ENCODE measurements around the gene ENO3.

The ENO3 gene

DNA sequence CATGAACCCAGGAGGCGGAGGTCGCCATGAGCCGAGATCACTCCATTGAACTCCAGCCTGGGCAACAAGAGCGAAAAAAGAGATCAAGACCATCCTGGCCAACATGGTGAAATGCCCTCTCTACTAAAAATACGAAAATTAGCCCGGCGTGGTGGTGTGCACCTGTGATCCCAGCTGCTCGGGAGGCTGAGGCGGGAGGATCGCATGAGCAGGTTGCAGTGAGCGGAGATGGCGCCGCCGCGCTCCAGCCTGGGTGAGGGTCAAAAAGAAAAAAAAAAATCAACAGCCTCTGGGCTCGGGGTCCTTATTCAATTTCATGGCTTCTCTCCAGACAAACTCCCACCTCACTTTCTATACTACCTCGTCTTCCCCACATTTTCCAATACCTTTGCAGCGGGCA is 22.0 kb upstream of the ENO3 start:
- no peak overlapping the region for H3K9ac ChIP-seq (ENCODE audit: low read depth, low read length)
- H3K36me3 ChIP-seq (ENCODE audit: insufficient read depth, low read length): no peaks in the 10 kb centered on the region; the same call in 1 of the 2 replicates
- no peaks in the 10 kb centered on the region for H3K4me1 ChIP-seq (ENCODE audit: insufficient read depth, low read length)
- no peaks in the 10 kb centered on the region for H3K9me3 ChIP-seq (ENCODE audit: control insufficient read depth, insufficient read depth, low read length)

DNA sequence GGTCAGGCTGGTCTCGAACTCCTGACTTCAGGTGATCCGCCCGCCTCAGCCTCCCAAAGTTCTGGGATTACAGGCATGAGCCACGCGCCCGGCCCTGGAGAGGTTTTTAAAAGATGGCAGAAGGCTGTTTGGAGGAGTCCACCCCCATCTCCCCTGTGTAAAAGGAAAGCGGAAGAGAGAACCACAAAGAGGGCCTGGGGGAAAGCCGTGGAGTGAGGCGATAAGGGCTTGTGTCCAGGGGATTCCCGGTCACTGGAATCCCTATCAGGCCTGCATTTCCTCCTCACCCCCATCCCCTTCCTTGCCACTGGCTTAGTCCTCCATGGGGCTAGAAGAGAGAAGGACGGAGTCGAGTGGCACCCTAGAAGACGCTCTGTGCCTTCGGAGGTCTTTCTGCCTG is 19.0 kb upstream of the ENO3 start, which contains the start of gene GP1BA:
TSS of gene GP1BA (plus strand) at position 315 of the 400 bp plus-strand sequence. CDS start 328 bp downstream, outside the sequence.
- H3K36me3 ChIP-seq (ENCODE audit: insufficient read depth, low read length): no peaks in the 10 kb centered on the region; the same call in 1 of the 2 replicates
- H3K9ac ChIP-seq (ENCODE audit: low read depth, low read length): no peak within 1 kb of the TSS
- no peaks in the 10 kb centered on the region for H3K9me3 ChIP-seq (ENCODE audit: control insufficient read depth, insufficient read depth, low read length)
- H3K4me1 ChIP-seq (ENCODE audit: insufficient read depth, low read length): peaks cover 3% of the 10 kb centered on the region; the same call in 1 of the 2 replicates

DNA sequence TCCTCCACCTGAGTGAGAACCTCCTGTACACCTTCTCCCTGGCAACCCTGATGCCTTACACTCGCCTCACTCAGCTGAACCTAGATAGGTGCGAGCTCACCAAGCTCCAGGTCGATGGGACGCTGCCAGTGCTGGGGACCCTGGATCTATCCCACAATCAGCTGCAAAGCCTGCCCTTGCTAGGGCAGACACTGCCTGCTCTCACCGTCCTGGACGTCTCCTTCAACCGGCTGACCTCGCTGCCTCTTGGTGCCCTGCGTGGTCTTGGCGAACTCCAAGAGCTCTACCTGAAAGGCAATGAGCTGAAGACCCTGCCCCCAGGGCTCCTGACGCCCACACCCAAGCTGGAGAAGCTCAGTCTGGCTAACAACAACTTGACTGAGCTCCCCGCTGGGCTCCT is 18.2 kb upstream of the ENO3 start:
- peaks cover 3% of the 10 kb centered on the region; the same call in 1 of the 2 replicates for H3K4me1 ChIP-seq (ENCODE audit: insufficient read depth, low read length)
- H3K9ac ChIP-seq (ENCODE audit: low read depth, low read length): no peak overlapping the region
- H3K36me3 ChIP-seq (ENCODE audit: insufficient read depth, low read length): no peaks in the 10 kb centered on the region
- H3K9me3 ChIP-seq (ENCODE audit: control insufficient read depth, insufficient read depth, low read length): no peaks in the 10 kb centered on the region

DNA sequence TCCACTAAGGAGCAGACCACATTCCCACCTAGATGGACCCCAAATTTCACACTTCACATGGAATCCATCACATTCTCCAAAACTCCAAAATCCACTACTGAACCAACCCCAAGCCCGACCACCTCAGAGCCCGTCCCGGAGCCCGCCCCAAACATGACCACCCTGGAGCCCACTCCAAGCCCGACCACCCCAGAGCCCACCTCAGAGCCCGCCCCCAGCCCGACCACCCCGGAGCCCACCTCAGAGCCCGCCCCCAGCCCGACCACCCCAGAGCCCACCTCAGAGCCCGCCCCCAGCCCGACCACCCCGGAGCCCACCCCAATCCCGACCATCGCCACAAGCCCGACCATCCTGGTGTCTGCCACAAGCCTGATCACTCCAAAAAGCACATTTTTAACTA is 17.3 kb upstream of the ENO3 start:
- Histone ChIP-seq H3K36me3 (ENCODE audit: insufficient read depth, low read length) (peaks cover 4% of the 10 kb centered on the region; the same call in 1 of the 2 replicates), H3K4me1 (ENCODE audit: insufficient read depth, low read length) (peaks cover 3% of the 10 kb centered on the region; the same call in 1 of the 2 replicates), H3K9me3 (ENCODE audit: control insufficient read depth, insufficient read depth, low read length) (no peaks in the 10 kb centered on the region), H3K9ac (ENCODE audit: low read depth, low read length) (no peak overlapping the region)

DNA sequence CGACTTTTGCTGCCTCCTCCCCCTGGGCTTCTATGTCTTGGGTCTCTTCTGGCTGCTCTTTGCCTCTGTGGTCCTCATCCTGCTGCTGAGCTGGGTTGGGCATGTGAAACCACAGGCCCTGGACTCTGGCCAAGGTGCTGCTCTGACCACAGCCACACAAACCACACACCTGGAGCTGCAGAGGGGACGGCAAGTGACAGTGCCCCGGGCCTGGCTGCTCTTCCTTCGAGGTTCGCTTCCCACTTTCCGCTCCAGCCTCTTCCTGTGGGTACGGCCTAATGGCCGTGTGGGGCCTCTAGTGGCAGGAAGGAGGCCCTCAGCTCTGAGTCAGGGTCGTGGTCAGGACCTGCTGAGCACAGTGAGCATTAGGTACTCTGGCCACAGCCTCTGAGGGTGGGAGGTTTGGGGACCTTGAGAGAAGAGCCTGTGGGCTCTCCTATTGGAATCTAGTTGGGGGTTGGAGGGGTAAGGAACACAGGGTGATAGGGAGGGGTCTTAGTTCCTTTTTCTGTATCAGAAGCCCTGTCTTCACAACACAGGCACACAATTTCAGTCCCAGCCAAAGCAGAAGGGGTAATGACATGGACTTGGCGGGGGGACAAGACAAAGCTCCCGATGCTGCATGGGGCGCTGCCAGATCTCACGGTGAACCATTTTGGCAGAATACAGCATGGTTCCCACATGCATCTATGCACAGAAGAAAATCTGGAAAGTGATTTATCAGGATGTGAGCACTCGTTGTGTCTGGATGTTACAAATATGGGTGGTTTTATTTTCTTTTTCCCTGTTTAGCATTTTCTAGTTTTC is 16.5 kb upstream of the ENO3 start:
- no peak overlapping the region for H3K9ac ChIP-seq (ENCODE audit: low read depth, low read length)

DNA sequence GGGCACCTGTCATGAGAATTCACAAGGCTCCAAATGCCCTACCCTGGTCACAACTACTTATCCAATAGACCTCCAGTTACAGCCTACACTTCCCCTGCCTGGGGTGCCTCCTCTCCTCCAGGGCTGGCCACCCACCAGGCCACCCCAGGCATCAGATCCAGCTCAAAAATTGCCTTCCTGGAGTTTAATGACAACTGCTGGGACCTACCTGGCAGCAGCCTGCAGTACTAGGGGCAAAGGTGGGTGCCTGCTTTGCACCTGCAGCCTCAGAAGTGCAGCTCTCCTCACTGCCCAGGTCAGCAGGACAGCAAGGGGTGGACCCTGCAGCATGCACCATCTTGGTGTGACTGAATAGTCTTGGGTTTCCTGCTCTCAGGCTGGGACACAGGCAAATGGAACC is 15.3 kb upstream of the ENO3 start:
- H3K36me3 ChIP-seq (ENCODE audit: insufficient read depth, low read length): peaks cover 4% of the 10 kb centered on the region; the same call in 1 of the 2 replicates
- no peaks in the 10 kb centered on the region for H3K9me3 ChIP-seq (ENCODE audit: control insufficient read depth, insufficient read depth, low read length)
- peaks cover 7% of the 10 kb centered on the region; the same call in 1 of the 2 replicates for H3K4me1 ChIP-seq (ENCODE audit: insufficient read depth, low read length)
- no peak overlapping the region for H3K9ac ChIP-seq (ENCODE audit: low read depth, low read length)

More for the DNA sequence above, 16.5 kb upstream of the ENO3 start:
- Histone ChIP-seq H3K4me1 (ENCODE audit: insufficient read depth, low read length) (peaks cover 7% of the 10 kb centered on the region; the same call in 1 of the 2 replicates), H3K9me3 (ENCODE audit: control insufficient read depth, insufficient read depth, low read length) (no peaks in the 10 kb centered on the region), H3K36me3 (ENCODE audit: insufficient read depth, low read length) (peaks cover 4% of the 10 kb centered on the region; the same call in 1 of the 2 replicates)

DNA sequence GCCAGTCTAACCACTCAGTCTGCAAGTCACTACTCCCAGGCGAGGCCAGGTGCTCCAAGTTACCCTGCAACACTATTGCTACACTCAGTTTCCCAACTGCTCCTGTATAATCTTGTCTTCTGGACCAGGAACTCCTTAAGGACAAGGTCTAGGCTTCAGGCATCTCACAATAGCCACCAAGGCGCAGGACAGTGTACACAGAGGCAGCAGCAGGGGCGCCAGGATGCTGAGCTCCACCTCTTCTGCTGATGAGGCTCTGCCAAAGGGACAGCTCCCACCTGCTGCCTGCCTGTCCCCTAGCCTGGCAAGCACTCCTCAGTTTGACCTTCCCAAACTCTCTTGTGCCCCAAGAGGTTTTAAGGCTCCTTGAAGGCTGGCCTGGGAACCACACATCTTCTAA is 14.5 kb upstream of the ENO3 start:
- Histone ChIP-seq H3K4me1 (ENCODE audit: insufficient read depth, low read length) (peaks cover 7% of the 10 kb centered on the region; the same call in 1 of the 2 replicates), H3K36me3 (ENCODE audit: insufficient read depth, low read length) (peaks cover 4% of the 10 kb centered on the region; the same call in 1 of the 2 replicates), H3K9ac (ENCODE audit: low read depth, low read length) (no peak overlapping the region), H3K9me3 (ENCODE audit: control insufficient read depth, insufficient read depth, low read length) (no peaks in the 10 kb centered on the region)

DNA sequence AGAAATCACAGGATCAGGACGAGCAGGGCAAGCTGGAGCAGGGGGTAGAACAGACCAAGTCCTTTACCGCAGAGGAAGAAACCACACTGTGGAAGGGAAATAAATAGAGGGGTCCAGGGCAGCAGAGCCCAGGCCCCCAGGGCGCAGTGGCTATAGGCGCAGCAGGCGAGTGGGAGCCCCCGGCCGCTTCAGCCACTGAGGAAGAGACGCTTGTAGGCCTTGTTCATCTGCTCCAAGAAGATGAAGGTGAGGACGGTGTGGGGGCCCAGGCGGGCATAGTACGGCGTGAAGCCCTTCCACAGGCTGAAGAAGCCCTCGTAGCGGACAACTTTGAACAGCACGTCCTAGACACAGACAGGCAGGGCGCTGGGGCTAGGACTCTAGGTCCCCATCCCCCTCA is 13.4 kb upstream of the ENO3 start:
- Histone ChIP-seq H3K4me1 (ENCODE audit: insufficient read depth, low read length) (peaks cover 7% of the 10 kb centered on the region; the same call in 1 of the 2 replicates), H3K36me3 (ENCODE audit: insufficient read depth, low read length) (peaks cover 4% of the 10 kb centered on the region; the same call in 1 of the 2 replicates), H3K9me3 (ENCODE audit: control insufficient read depth, insufficient read depth, low read length) (no peaks in the 10 kb centered on the region), H3K9ac (ENCODE audit: low read depth, low read length) (no peak overlapping the region)

DNA sequence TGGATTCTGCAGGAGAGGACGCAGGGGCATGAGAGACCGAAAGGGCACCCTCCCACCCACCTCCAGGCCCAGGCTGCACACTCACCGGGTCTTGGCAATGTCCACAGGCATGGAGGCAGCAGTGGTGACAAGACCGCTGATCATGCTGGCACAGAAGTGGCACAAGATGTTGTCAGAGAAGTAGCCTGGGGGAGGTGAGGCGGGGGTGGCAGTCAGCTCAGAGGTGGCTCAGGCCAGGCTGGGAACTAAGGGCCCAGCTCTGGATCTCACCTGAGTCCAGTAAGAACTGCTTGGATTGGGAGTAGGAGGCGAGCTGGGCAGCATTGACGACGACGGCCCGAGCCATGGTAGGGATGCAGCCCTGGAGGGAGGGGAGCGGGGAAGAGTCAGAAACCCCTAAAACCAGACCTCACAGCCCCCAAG is 12.8 kb upstream of the ENO3 start:
- Histone ChIP-seq H3K36me3 (ENCODE audit: insufficient read depth, low read length) (peaks cover 4% of the 10 kb centered on the region; the same call in 1 of the 2 replicates), H3K9me3 (ENCODE audit: control insufficient read depth, insufficient read depth, low read length) (no peaks in the 10 kb centered on the region), H3K4me1 (ENCODE audit: insufficient read depth, low read length) (peaks cover 7% of the 10 kb centered on the region; the same call in 1 of the 2 replicates), H3K9ac (ENCODE audit: low read depth, low read length) (0 out of 2 replicates have a peak overlapping the region, but pooled peaks have one; percentile 98)

DNA sequence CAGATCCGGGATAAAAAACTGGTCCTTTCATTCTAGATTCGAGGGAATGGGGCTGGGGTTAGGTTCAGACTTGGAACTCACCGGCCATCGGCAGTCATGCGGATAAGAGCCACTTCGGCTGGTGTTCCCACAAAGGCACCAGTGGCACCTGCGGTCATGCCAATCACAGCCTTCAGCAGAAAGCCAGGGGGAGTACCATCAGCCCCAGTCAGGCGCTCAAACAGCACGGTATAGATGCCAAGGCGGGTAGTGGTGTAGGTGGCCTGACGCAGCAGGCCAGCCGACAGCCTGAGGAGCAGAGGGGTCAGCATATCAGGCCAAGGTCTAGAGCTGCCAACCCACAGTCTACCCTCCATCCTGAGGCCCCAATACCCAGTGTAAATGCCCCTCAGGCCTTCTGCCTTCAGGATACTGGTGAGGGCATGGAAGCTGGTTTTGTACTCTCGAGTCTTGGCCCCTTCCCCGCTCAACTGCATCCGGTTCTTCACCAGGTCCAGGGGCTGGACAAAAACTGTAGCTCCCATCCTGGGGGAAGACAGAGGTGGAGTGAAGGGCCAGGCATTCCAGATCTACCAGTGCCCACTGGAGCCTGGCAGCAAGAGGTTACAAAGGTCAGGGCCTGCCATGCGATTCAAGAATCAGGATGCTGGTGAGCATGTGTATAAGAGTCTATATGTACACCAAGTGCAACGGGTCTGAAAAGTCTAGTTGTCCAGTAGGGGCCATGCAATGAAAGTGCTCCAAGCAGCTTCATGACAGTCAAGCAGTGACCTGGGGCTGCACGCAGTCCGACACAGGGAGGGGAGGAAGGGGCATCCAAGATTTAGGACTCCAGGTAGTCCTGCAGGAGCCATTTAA is 12.0 kb upstream of the ENO3 start:
- Histone ChIP-seq H3K9me3 (ENCODE audit: control insufficient read depth, insufficient read depth, low read length) (no peaks in the 10 kb centered on the region), H3K9ac (ENCODE audit: low read depth, low read length) (peak overlapping the region; percentile 98), H3K36me3 (ENCODE audit: insufficient read depth, low read length) (peaks cover 4% of the 10 kb centered on the region; the same call in 1 of the 2 replicates), H3K4me1 (ENCODE audit: insufficient read depth, low read length) (peaks cover 7% of the 10 kb centered on the region; the same call in 1 of the 2 replicates)

DNA sequence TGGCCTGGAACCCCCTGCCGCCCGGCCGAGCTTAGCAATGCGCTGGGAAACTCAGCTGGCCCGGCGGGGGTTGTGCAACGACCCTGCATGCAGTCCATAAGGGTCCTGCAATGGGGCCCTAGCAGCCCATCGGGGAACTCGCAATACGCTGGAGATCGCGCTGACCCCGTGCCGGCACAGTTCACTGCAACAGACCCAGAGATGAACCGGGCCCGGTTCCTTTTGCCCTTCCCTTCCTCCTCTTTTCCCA is 11.4 kb upstream of the ENO3 start:
- no peaks in the 10 kb centered on the region for H3K9me3 ChIP-seq (ENCODE audit: control insufficient read depth, insufficient read depth, low read length)
- peak overlapping the region; percentile 98 for H3K9ac ChIP-seq (ENCODE audit: low read depth, low read length)
- H3K36me3 ChIP-seq (ENCODE audit: insufficient read depth, low read length): peaks cover 4% of the 10 kb centered on the region; the same call in 1 of the 2 replicates
- peaks cover 9% of the 10 kb centered on the region; the same call in 1 of the 2 replicates for H3K4me1 ChIP-seq (ENCODE audit: insufficient read depth, low read length)

DNA sequence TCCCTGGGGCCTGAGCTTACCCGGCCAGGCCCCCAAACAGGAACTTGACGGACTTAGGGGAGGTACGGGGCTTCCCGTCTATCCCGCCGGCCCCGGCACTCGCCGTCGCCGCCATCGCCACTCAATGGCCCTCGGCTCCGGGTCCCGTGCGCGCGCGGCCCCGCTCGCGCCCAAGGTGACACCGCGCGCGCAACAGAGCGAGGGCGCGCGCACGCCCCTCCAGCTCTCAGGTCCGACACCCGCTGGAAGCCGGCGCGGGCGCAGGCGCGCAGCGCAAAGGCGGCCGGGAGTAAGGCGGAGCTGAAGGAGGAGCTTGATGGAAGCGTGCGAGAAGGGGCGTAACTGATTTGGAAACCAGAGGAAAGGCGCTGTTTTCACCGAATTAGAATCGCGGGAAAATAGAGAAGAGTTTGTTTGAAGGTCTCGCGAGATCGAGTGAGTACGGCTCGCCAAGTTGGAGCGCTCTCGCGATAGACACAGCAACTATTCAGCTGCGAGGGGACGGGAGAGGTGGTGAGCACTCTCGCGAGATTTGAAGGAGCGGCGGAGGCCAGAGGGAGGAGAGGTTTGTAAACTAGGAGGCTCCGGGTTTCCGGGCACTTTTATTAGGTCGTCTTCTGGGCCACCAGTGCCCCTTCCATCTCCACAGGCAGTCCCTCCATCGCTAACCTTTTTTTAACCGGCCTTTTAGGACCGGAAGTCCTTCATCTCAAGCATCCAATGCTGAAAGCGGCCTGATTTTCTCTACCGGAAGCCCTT is 10.9 kb upstream of the ENO3 start, which contains the start of the genes RNF167 and SLC25A11:
TSS of gene RNF167 (plus strand) at position 473 of the 759 bp plus-strand sequence. CDS start 642 bp downstream, outside the sequence.
TSS of gene SLC25A11 (minus strand) at position 251 of the 759 bp plus-strand sequence. CDS start at position 115, 136 bp downstream.
- H3K4me1 ChIP-seq (ENCODE audit: insufficient read depth, low read length): peaks cover 12% of the 10 kb centered on the region; the same call in 1 of the 2 replicates
- peaks cover 4% of the 10 kb centered on the region; the same call in 1 of the 2 replicates for H3K36me3 ChIP-seq (ENCODE audit: insufficient read depth, low read length)
- no peaks in the 10 kb centered on the region for H3K9me3 ChIP-seq (ENCODE audit: control insufficient read depth, insufficient read depth, low read length)
- peak within 1 kb of the TSS; percentile 98 for H3K9ac ChIP-seq (ENCODE audit: low read depth, low read length)

DNA sequence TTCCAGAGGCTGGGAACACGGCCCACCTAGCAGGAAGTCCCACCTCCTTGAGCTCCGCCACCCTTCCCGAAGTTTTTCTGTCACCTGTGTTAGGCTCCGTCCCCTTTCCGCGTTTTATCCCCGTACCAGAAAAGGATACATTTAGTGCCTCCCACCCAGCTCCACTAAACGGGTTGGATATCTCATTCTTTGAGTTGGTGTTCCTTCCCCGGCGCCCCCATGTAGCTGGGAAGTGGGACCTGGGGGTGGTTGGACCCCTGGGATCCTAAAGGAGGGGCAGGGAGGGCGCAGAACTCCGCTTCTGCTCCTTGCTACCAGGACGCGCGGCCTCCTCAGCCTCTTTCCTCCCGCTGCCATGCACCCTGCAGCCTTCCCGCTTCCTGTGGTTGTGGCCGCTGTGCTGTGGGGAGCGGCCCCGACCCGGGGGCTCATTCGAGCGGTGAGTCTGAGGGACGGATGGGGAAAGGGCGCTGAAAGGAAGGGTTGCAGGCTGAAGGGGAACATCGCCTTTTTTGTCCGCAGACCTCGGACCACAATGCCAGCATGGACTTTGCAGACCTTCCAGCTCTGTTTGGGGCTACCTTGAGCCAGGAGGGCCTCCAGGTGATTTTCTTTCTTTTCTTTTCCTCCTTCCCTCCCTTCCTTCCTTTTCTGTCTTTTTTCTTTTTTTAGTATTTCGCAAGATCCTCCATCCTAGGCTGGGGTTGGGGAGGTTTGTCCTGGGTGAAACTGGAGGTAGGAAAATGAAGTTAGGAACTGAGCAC is 10.2 kb upstream of the ENO3 start:
- H3K9ac ChIP-seq (ENCODE audit: low read depth, low read length): peak overlapping the region; percentile 98
- H3K36me3 ChIP-seq (ENCODE audit: insufficient read depth, low read length): peaks cover 4% of the 10 kb centered on the region
- peaks cover 17% of the 10 kb centered on the region for H3K4me1 ChIP-seq (ENCODE audit: insufficient read depth, low read length)
- no peaks in the 10 kb centered on the region for H3K9me3 ChIP-seq (ENCODE audit: control insufficient read depth, insufficient read depth, low read length)
